GM20431 (cell line): ENCODE measurements around the gene UBE3C.
"Not testable (repeated sequence)": the region's sequence is repeated elsewhere in the genome, so short reads cannot be mapped to it uniquely, and the experiment has no call there.

Experiments
- in situ Hi-C: fragments of 300-500 bp; cut with MseI, MboI; formaldehyde crosslinking; loops from one replicate; pipeline ENCODE4 v1.15.0; 2020; ENCODE audit warnings: low sequenced_read_pairs; ENCODE audit not compliant: unreplicated experiment

Gene UBE3C

GRCh38 chr7:157228864-157229422, 90.2 kb downstream of the UBE3C start:
- in situ Hi-C loops = no loop called here

- in situ Hi-C loops = no loop called here
Observed at GRCh38 chr7:157233677-157234076, 95.0 kb downstream of the UBE3C start.

GRCh38 chr7:157234271-157234670, 95.5 kb downstream of the UBE3C start:
- in situ Hi-C loops = no loop called here

GRCh38 chr7:157235357-157236333, 96.9 kb downstream of the UBE3C start:
- in situ Hi-C loops = no loop called here

- in situ Hi-C loops = no loop called here
Observed at GRCh38 chr7:157238087-157238486, 99.4 kb downstream of the UBE3C start.

GRCh38 chr7:157239571-157240270, 101.0 kb downstream of the UBE3C start:
- in situ Hi-C loops = no loop called here

GRCh38 chr7:157241631-157242030, 102.9 kb downstream of the UBE3C start:
- in situ Hi-C loops = no loop called here

- in situ Hi-C loops = no loop called here
Observed at GRCh38 chr7:157244516-157245294, 106.0 kb downstream of the UBE3C start.

GRCh38 chr7:157246052-157246451, 107.3 kb downstream of the UBE3C start:
- in situ Hi-C loops = no loop called here

- in situ Hi-C loops = no loop called here
Observed at GRCh38 chr7:157248659-157249058, 109.9 kb downstream of the UBE3C start.

GRCh38 chr7:157250605-157251228, 112.0 kb downstream of the UBE3C start:
- in situ Hi-C loops = no loop called here

GRCh38 chr7:157251817-157252216, 113.1 kb downstream of the UBE3C start:
- in situ Hi-C loops = not testable (repeated sequence)

GRCh38 chr7:157253850-157254249, 115.1 kb downstream of the UBE3C start:
- in situ Hi-C loops = no loop called here

GRCh38 chr7:157254781-157255180, 116.1 kb downstream of the UBE3C start:
- in situ Hi-C loops = not testable (repeated sequence)

GRCh38 chr7:157255201-157255606, 116.5 kb downstream of the UBE3C start:
- in situ Hi-C loops = no loop called here

GRCh38 chr7:157263156-157263555, 124.4 kb downstream of the UBE3C start:
- in situ Hi-C loops = loop anchor here (10.0 kb wide), 1 partner anchor 298 kb away; no protein-coding TSS in a partner anchor

- in situ Hi-C loops = loop anchor here (10.0 kb wide), 1 partner anchor 300 kb away; no protein-coding TSS in a partner anchor
Observed at GRCh38 chr7:157265051-157265450, 126.3 kb downstream of the UBE3C start.

GRCh38 chr7:157266272-157266671, 127.5 kb downstream of the UBE3C start:
- in situ Hi-C loops = loop anchor here (10.0 kb wide), 1 partner anchor 301 kb away; no protein-coding TSS in a partner anchor

GRCh38 chr7:157267516-157267915, 128.8 kb downstream of the UBE3C start:
- in situ Hi-C loops = loop anchor here (10.0 kb wide), 1 partner anchor 303 kb away; no protein-coding TSS in a partner anchor
